ENCODE results near the gene FGFRL1.

DNA sequence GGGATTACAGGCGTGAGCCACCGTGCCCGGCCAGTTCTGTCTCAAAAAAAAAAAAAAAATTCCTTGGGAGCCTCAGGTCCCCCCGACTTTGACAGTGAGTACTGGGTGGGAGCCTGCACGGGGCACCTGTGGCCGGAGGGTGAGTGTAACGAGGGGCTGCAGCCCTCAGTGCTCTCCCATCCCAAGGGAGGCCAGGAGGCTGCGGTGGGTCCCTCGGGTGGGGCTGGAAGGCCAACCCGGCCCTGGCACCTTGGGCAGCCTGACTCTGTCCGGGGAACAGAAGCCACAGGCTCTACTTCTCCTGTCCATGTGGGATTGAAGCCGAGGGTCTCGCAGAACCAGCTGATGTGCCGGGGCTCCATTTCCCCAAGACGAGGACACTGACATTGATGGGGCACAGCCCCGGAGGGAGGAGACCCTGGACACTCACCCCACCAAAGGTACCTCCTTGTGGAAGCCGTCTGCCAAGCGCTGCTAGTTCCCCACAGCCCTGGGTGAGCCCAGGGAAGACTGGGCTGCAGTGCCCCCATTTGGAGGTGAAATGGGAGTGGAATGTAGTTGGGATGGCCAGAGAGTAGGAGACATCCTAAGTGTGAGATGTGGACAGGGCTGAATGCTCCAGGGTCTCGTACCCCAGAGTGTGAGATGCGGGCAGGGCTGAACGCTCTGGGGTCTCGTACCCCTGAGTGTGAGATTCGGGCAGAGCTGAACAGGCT, 16.0 kb upstream of the FGFRL1 start:
- TF ChIP-seq TAF1 (IDR thresholded peaks at IDR 0.05; ENCODE audit: low read depth, low read length) (no peak), POLR2A (IDR thresholded peaks at IDR 0.05; ENCODE audit: low read depth, low read length) (no peak), POLR2AphosphoS5 (IDR thresholded peaks at IDR 0.05; ENCODE audit: low read depth, low read length) (no peak)

Measured in GM12891 (cell line).